ENCODE measurements around the gene THSD7B.

GRCh38 chr2:137009953-137010352 lies 244.6 kb downstream of the THSD7B start:
- TF ChIP-seq GABPB1 (CRISPR knock-in tag; IDR thresholded peaks at IDR 0.05) (no peak), ZSCAN31 (CRISPR knock-in tag; IDR thresholded peaks at IDR 0.05; ENCODE audit: low read depth) (no peak), SMC3 (IDR thresholded peaks at IDR 0.05; ENCODE audit: low read length) (no peak), BRD4 (CRISPR knock-in tag; IDR thresholded peaks at IDR 0.05) (no peak), ZNF382 (CRISPR knock-in tag; IDR thresholded peaks at IDR 0.05; ENCODE audit: borderline replicate concordance) (no peak), ZNF619 (CRISPR knock-in tag; IDR thresholded peaks at IDR 0.05) (no peak), ZNF232 (CRISPR knock-in tag; IDR thresholded peaks at IDR 0.05; ENCODE audit: borderline replicate concordance) (no peak)

Data from HepG2 (cell line).